Neural progenitor cell (in vitro differentiated cells): ENCODE data around the gene FASLG. TPM values are rescaled to one million over a fixed set of nuclear protein-coding genes. Genes with fewer than 3 reads are reported as not detected.
"Not testable (repeated sequence)": the region's sequence is repeated elsewhere in the genome, so short reads cannot be mapped to it uniquely, and the experiment has no call there.

ENCODE experiments used
- DNase-seq: peaks from one replicate; pipeline ENCODE4 v3.0.0-alpha.2; 2016; ENCODE audit warnings: low spot score
- H2AFZ ChIP-seq: fragments of 200-600 bp; sonication (generic); replicated peaks from 2 replicates; pipeline ENCODE4 v1.6.1; 2016; ENCODE audit warnings: antibody characterized with exemption
- H3F3A ChIP-seq: fragments of 200-600 bp; sonication (generic); 2 replicates; pipeline ENCODE4 v1.6.1; 2016; ENCODE audit warnings: antibody characterized with exemption, low read depth
- H3K27ac ChIP-seq: fragments of 200-600 bp; sonication (generic); 2 replicates; pipeline ENCODE4 v1.5.1; 2016; ENCODE audit warnings: mild to moderate bottlenecking
- H3K27me3 ChIP-seq: fragments of 200-600 bp; sonication (generic); 2 replicates; pipeline ENCODE4 v1.6.1; 2016; ENCODE audit warnings: mild to moderate bottlenecking, moderate library complexity
- H3K36me3 ChIP-seq: fragments of 200-600 bp; sonication (generic); 2 replicates; pipeline ENCODE4 v1.5.1; 2016
- H3K4me1 ChIP-seq: fragments of 200-600 bp; sonication (generic); 2 replicates; pipeline ENCODE4 v1.6.1; 2016; ENCODE audit warnings: mixed run types
- H3K4me2 ChIP-seq: fragments of 200-600 bp; sonication (generic); 2 replicates; pipeline ENCODE4 v1.6.1; 2016
- H3K4me3 ChIP-seq: fragments of 200-600 bp; sonication (generic); 2 replicates; pipeline ENCODE4 v1.5.1; 2016
- H3K79me2 ChIP-seq: fragments of 200-600 bp; sonication (generic); 2 replicates; pipeline ENCODE4 v1.6.1; 2016; ENCODE audit warnings: low read depth
- H3K9ac ChIP-seq: fragments of 200-600 bp; sonication (generic); 2 replicates; pipeline ENCODE4 v1.6.1; 2016
- H3K9me3 ChIP-seq: fragments of 200-600 bp; sonication (generic); 2 replicates; pipeline ENCODE4 v1.5.1; 2016; ENCODE audit warnings: low read depth
- H4K20me1 ChIP-seq: fragments of 200-600 bp; sonication (generic); 2 replicates; pipeline ENCODE4 v1.6.1; 2016; ENCODE audit warnings: low read depth
- H3K27ac Mint-ChIP-seq: 3 replicates; pipeline ENCODE4 v1.8.0; 2021; ENCODE audit warnings: mixed read lengths
- H3K27me3 Mint-ChIP-seq: 2 replicates; pipeline ENCODE4 v1.8.0; 2022; ENCODE audit warnings: low read depth, mild to moderate bottlenecking, inconsistent platforms, moderate library complexity, mixed read lengths; ENCODE audit not compliant: insufficient read depth
- H3K36me3 Mint-ChIP-seq: 3 replicates; pipeline ENCODE4 v1.8.0; 2021; ENCODE audit warnings: mixed read lengths
- H3K4me1 Mint-ChIP-seq: 3 replicates; pipeline ENCODE4 v1.8.0; 2021; ENCODE audit warnings: mixed read lengths
- H3K4me3 Mint-ChIP-seq: 3 replicates; pipeline ENCODE4 v1.8.0; 2021; ENCODE audit warnings: mild to moderate bottlenecking, moderate library complexity, mixed read lengths
- H3K9me3 Mint-ChIP-seq: 3 replicates; pipeline ENCODE4 v1.8.0; 2020; ENCODE audit warnings: mixed read lengths
- CTCF ChIP-seq: fragments of 200-600 bp; sonication (generic); IDR thresholded peaks from 2 replicates; pipeline ENCODE4 v1.5.1; 2017; ENCODE audit warnings: antibody characterized with exemption, mild to moderate bottlenecking
- EZH2 ChIP-seq: fragments of 200-600 bp; sonication (generic); IDR thresholded peaks from 2 replicates; pipeline ENCODE4 v1.6.1; 2017; ENCODE audit warnings: antibody characterized with exemption, mild to moderate bottlenecking, moderate library complexity
- EZH2phosphoT487 ChIP-seq: fragments of 200-600 bp; sonication (generic); IDR thresholded peaks from 2 replicates; pipeline ENCODE4 v1.6.1; 2017; ENCODE audit warnings: antibody characterized with exemption
- total RNA-seq: library from RNA; depleted of rRNA; stranded (reverse); fragments of >200 nt; gene quantifications from 2 replicates; pipeline ENCODE4 v1.2.3, GENCODE V29; 2015; ENCODE audit warnings: low replicate concordance

The FASLG gene
- total RNA-seq, 1 donor from 2014 or later = not detected

DNA sequence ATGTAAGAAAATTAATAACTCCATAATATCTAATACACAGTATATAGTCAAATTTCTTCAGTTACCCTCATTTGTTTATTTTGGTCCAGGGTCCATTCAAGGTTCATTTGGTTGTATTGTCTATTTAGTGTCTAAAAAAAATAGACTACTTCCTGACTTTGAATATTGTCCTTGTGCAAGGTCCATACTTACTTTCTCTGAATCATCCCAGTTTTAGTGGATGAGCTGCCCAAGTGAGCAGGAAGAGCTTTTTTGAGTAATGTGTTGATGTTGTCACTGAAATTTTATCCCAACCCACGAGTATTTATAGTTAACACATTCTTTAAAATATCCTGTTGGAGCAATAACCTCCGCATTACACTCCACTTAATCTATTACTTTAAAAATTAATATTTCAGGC lies 45.6 kb upstream of the FASLG start:
- Histone ChIP-seq H3K36me3 (peaks cover 30% of the 10 kb centered on the region), H3F3A (no peaks in the 10 kb centered on the region), H3K9ac (no peak overlapping the region), H3K4me3 (no peak overlapping the region), H2AFZ (no peak overlapping the region), H3K4me2 (no peak overlapping the region), H3K27ac (no peak overlapping the region), H3K27me3 (no peaks in the 10 kb centered on the region), H3K9me3 (no peaks in the 10 kb centered on the region), H4K20me1 (no peaks in the 10 kb centered on the region), H3K79me2 (no peaks in the 10 kb centered on the region), H3K4me1 (no peaks in the 10 kb centered on the region)
- H3K36me3 Mint-ChIP-seq = peaks cover 22% of the 10 kb centered on the region
- H3K4me1 Mint-ChIP-seq = no peaks in the 10 kb centered on the region
- no peak overlapping the region for H3K4me3 Mint-ChIP-seq
- TF ChIP-seq EZH2phosphoT487 (no peak), EZH2 (no peak), CTCF (no peak)
- H3K9me3 Mint-ChIP-seq = peaks cover 2% of the 10 kb centered on the region
- H3K27ac Mint-ChIP-seq = no peak overlapping the region
- H3K27me3 Mint-ChIP-seq = peaks cover 5% of the 10 kb centered on the region
- DNase-seq = no peak

- Histone ChIP-seq H3K9me3 (no peaks in the 10 kb centered on the region), H3F3A (no peaks in the 10 kb centered on the region), H3K79me2 (no peaks in the 10 kb centered on the region), H4K20me1 (no peaks in the 10 kb centered on the region), H3K4me1 (no peaks in the 10 kb centered on the region), H3K9ac (no peak overlapping the region), H3K36me3 (peaks cover 6% of the 10 kb centered on the region), H3K4me3 (no peak overlapping the region), H2AFZ (no peak overlapping the region), H3K4me2 (no peak overlapping the region), H3K27ac (no peak overlapping the region), H3K27me3 (no peaks in the 10 kb centered on the region)
- Mint-ChIP-seq H3K9me3 (peaks cover 18% of the 10 kb centered on the region), H3K27me3 (peaks cover 8% of the 10 kb centered on the region), H3K27ac (no peak overlapping the region), H3K4me1 (no peaks in the 10 kb centered on the region), H3K4me3 (no peak overlapping the region), H3K36me3 (peaks cover 9% of the 10 kb centered on the region)
- DNase-seq = no peak
- no peak for TF ChIP-seq EZH2phosphoT487
- no peak for TF ChIP-seq EZH2
- TF ChIP-seq CTCF = no peak
These were observed 42.7 kb upstream of the FASLG start for GRCh38 chr1:172616195-172616594.

GRCh38 chr1:172616636-172617035 lies 42.3 kb upstream of the FASLG start:
- TF ChIP-seq EZH2 (no peak), CTCF (no peak), EZH2phosphoT487 (no peak)
- Mint-ChIP-seq H3K36me3 (peaks cover 5% of the 10 kb centered on the region), H3K27ac (no peak overlapping the region), H3K4me1 (no peaks in the 10 kb centered on the region), H3K4me3 (no peak overlapping the region), H3K27me3 (peaks cover 8% of the 10 kb centered on the region), H3K9me3 (peaks cover 21% of the 10 kb centered on the region)
- no peaks in the 10 kb centered on the region for H4K20me1 ChIP-seq
- no peak overlapping the region for H3K27ac ChIP-seq
- no peak overlapping the region for H3K4me2 ChIP-seq
- no peaks in the 10 kb centered on the region for H3F3A ChIP-seq
- peaks cover 2% of the 10 kb centered on the region for H3K36me3 ChIP-seq
- H3K4me1 ChIP-seq = no peaks in the 10 kb centered on the region
- no peaks in the 10 kb centered on the region for H3K9me3 ChIP-seq
- H3K4me3 ChIP-seq = no peak overlapping the region
- H3K27me3 ChIP-seq = no peaks in the 10 kb centered on the region
- H3K9ac ChIP-seq = no peak overlapping the region
- no peak for DNase-seq
- H3K79me2 ChIP-seq = no peaks in the 10 kb centered on the region
- no peak overlapping the region for H2AFZ ChIP-seq

- H3K9me3 ChIP-seq, H2AFZ ChIP-seq, H3K36me3 ChIP-seq, H3K27me3 Mint-ChIP-seq, H3K27ac Mint-ChIP-seq, H3K4me3 ChIP-seq, H3K4me1 ChIP-seq, H3K27me3 ChIP-seq, H3K36me3 Mint-ChIP-seq, H3K9ac ChIP-seq, H3F3A ChIP-seq, H3K27ac ChIP-seq, H4K20me1 ChIP-seq, DNase-seq, H3K4me3 Mint-ChIP-seq, H3K4me1 Mint-ChIP-seq, H3K79me2 ChIP-seq, H3K4me2 ChIP-seq: not testable (repeated sequence)
- peaks cover 24% of the 10 kb centered on the region for H3K9me3 Mint-ChIP-seq
These were observed 38.3 kb upstream of the FASLG start for GRCh38 chr1:172620603-172621002.
